HG03432 (cell line): ENCODE data around the gene NXPH4.

Experiments
- ATAC-seq: cut with Tn5 transposase; IDR thresholded peaks from one replicate; pipeline ENCODE4 v1.9.1; 2021; ENCODE audit warnings: mild to moderate bottlenecking, moderate library complexity; ENCODE audit not compliant: unreplicated experiment

The NXPH4 gene

DNA sequence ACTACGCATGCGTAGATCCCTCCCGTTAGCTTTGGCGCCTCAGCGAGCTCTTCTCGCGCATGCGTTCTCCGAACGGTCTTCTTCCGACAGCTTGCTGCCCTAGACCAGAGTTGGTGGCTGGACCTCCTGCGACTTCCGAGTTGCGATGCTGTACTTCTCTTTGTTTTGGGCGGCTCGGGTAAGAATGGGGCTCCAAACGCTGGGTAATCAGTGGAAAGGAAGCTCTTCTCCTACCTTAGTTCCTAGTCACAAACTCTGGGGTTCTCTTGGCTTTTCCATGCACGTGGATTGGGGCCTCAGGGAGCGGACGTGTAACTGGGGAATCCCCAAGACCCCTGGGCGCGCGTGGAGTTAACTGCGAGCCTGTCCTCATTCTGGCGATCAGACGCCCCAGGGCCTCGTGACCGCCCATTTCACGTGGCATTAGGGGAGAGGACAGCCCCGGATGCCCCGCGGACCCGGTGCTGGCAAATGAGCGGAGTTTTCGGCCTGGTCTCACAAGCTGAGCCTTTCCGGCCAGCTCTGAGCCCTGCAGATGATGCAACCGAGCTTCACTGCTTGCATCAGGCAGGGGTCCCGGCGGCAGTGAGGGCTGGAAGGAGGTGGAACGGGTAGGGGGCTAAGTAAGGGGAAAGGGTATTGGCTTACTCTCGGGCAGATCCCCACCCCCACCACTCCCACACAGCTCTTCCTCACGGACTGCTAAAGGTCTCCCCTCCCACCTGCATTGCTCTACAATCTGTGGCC, 13.2 kb downstream of the NXPH4 start, which contains the start of gene SHMT2:
SHMT2 (plus strand) TSS at position 78 of the 747 bp plus-strand sequence; CDS start at position 146, 68 bp downstream.
- peak; percentile 63 for ATAC-seq

DNA sequence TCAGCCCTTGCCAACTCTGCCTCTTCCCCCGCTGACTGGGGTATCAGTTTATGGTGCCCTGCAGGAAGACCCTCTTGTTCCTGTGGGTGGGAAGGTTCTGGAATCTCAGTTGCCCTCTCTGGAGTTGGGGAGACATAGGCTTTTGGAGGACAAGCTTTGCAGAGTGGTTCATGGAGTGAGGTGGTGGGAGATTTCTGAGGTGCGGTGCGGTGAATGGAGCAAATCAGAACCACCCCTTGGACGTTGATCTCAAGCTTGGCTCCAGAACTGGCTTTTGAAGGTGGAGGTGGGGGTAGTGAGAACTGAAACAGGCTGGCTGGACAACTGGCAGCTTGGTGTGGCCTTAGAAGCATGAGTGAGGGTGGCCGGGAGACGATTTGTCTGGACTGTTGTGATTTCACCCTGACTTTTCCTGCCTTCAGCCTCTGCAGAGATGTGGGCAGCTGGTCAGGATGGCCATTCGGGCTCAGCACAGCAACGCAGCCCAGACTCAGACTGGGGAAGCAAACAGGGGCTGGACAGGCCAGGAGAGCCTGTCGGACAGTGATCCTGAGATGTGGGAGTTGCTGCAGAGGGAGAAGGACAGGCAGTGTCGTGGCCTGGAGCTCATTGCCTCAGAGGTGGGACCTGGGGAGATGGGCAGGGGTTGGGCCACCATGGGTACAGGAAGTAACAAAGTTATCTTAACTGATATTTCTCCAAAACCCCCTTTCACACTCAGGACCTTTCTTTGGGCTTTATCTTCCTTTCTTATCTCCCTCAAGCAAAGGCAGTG, 14.0 kb downstream of the NXPH4 start:
- no peak for ATAC-seq

DNA sequence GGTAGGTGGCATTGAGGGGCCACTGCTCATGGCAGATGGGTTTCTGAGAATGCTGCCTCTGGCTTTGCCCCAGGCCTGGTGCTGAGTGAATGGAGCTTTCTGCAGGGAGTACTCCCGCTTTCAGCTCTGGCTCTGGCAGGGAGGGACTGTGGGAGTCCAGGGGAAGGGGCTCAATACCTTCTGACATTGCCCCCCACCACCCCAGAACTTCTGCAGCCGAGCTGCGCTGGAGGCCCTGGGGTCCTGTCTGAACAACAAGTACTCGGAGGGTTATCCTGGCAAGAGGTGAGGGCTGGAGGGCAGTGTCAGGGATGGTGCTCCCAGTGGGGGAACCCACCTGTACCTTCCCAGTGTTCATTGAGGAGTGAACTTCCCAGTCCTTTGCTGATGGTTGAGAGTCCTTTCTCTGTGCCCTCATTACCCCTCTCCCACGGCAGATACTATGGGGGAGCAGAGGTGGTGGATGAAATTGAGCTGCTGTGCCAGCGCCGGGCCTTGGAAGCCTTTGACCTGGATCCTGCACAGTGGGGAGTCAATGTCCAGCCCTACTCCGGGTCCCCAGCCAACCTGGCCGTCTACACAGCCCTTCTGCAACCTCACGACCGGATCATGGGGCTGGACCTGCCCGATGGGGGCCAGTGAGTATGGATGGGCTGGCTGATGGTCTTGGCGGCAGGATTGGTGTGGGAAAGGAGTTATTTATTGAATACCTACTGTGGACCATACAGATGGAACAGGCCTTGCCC, 14.9 kb downstream of the NXPH4 start:
- no peak for ATAC-seq

DNA sequence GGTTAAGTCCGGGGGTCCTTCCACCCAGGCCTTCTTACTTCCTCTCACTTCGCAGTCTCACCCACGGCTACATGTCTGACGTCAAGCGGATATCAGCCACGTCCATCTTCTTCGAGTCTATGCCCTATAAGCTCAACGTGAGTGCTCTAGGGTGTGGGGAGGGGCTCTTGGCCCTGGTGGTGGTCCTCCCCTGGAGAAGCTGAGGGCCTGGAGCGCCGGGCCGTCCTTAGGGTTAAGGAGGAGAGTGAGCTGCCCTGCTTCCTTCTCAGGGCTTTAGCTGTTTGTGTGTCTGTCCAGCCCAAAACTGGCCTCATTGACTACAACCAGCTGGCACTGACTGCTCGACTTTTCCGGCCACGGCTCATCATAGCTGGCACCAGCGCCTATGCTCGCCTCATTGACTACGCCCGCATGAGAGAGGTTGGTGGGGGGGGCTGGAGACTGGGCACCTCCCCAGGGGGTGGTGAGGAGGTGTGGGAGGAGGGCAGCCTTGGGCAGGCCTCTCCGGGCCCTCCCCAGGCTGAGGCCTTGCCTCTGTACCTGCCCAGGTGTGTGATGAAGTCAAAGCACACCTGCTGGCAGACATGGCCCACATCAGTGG, 15.7 kb downstream of the NXPH4 start:
- no peak for ATAC-seq

DNA sequence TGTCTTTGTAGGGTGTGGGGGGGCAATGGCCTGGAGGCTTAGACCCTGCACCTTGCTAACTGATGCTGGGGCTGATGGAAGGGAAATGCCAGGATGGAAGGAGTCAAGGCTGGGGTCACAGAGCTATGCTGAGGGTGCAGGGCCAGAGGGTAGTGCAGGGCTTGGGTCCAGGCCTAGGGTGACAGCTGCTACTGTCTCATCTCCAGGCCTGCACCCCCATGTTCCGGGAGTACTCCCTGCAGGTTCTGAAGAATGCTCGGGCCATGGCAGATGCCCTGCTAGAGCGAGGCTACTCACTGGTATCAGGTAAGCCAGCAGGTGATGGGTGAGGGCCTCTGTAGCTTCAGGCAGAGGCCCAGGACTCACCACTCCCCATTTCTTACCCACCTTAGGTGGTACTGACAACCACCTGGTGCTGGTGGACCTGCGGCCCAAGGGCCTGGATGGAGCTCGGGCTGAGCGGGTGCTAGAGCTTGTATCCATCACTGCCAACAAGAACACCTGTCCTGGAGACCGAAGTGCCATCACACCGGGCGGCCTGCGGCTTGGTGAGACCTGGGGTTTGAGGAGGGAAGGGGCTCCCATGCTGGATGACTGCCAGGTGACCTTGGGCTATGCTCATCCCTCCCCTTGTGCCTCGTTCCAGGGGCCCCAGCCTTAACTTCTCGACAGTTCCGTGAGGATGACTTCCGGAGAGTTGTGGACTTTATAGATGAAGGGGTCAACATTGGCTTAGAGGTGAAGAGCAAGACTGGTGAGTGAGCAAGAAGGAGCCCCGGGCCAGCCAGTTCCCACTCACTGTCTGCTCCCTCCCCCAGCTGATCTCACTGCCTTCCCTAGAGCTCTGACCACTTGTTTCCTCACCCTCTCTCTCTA, 17.0 kb downstream of the NXPH4 start:
- no peak for ATAC-seq

DNA sequence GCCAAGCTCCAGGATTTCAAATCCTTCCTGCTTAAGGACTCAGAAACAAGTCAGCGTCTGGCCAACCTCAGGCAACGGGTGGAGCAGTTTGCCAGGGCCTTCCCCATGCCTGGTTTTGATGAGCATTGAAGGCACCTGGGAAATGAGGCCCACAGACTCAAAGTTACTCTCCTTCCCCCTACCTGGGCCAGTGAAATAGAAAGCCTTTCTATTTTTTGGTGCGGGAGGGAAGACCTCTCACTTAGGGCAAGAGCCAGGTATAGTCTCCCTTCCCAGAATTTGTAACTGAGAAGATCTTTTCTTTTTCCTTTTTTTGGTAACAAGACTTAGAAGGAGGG, 17.6 kb downstream of the NXPH4 start:
- no peak for ATAC-seq

DNA sequence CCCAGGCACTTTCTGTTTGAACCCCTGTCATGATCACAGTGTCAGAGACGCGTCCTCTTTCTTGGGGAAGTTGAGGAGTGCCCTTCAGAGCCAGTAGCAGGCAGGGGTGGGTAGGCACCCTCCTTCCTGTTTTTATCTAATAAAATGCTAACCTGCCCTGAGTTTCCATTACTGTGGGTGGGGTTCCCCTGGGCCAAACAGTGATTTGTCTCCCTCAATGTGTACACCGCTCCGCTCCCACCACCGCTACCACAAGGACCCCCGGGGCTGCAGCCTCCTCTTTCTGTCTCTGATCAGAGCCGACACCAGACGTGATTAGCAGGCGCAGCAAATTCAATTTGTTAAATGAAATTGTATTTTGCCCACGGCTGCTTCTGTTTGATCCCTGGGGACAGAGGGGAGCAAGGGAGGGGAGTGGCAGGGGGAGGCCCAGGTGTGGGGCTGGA, 18.0 kb downstream of the NXPH4 start:
- no peak for ATAC-seq

DNA sequence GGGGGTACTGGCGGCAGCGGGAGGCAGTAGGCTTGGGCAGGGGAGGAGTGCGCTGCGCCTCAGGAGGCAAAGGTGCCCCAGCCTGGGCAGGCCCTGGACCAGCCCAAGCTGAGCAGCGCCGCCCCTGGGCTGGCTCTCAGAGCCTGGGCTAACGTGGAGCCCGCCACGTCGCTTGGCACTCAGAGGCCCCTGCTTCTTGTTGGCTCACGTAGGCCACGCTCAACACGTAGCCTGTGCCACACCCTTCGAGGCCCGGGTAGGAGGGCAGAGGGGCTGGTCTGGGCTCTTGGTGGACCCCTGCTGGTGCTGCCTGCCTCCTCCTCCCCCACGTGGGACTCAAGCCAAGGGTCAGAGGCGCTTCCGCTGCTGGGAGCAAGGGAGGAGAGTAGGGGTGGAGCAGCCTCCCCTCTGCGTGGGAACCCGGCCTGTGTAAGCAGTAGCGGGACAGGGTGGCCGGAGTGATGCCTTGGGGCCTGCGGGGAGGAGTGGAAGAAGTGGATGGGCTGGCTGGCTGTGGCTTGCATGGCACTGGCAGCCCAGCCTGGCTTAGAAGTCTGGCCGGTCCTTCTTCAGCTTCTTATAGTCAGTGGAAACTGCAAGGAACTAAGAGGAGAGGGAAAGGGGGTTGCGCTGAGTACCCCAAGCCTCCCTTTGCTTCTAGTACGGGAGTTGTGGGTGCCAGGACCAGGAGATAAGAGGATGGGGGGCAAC, 18.6 kb downstream of the NXPH4 start:
- no peak for ATAC-seq

DNA sequence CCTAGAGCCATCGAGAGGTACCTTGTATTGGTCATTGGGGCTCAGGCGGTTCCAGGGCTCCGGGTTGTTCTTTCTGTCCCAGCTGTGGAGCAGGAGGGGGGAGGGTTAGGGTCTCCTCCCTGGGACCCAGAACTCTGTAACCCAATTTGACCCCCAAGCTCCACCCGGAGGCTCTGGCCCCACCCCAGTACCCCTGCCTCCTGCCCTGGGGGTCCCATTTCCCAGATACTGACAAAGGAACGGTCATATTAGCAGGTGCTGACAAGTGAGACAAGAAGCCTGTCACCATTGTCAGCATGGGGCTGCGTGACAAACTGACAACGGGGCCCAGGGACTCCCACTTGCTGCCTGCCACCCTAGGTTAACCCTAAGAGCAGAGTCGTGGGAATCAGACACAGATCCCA, 19.1 kb downstream of the NXPH4 start:
- no peak for ATAC-seq

DNA sequence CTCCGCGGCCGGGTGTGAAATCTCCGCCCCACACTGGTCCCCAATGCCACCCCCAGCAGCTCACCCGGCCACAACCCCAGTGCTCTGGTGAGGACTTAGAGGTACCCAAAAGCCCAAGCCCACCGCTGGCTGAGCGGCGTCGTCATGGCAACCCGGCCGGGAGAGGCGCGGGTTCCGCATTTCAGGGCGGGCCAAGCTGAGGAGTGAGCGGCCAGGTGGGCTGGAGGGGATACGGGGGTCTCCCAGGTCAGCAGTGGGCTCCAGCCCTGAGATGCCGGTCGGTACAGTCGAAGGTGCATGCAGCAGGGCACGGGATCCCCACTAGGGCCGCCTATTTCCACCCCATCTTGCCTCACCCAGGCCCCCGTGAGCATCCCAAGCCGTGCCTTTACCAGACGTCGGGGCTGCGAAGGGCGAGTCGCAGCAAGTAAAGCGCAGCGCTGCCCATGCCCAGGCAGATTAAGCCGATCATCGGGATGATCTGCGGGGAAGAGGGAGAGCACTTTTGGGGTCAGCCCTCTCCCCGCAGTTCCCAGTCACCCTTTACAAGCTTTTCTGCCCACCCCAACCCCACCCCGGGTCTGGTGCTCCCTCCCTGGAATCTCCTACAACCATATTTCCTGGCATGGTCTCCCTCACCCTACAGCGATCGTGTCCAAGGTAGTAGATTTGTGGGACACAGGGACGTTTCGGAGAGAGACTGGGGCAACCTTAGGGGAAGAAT, 19.8 kb downstream of the NXPH4 start:
- ATAC-seq = no peak

DNA sequence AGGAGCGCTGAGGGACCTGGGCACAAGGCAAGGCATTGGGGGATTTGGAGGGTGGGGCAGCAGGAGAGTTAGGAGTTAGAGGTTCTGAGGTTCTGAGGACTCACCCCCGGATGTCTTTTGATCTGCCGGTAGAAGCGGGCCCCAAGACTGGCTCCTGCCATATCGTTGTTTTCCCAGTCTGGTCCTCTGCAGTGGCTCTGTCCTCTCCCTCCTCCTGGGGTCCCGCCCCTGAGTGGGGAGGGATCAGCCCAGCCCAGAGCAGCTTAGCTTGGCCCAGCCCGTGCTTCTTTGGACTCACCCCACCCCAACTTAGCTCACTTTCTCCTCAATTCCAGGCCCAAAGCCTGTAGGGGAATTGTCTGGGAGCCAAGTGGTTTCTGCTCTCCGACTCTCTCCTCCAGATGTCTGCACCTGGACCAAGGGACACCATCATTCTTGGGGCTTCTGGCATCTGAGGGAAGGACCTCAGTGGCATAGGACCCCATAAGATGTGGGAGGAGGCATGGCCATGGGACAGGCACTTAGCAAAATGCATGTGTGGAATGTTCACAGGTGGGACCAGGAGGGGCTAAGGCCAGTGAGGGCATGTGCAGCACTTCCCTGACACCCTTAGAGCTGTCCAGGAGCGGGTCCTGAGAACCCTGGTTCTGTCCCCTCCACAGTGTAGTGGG, 20.5 kb downstream of the NXPH4 start:
- no peak for ATAC-seq

DNA sequence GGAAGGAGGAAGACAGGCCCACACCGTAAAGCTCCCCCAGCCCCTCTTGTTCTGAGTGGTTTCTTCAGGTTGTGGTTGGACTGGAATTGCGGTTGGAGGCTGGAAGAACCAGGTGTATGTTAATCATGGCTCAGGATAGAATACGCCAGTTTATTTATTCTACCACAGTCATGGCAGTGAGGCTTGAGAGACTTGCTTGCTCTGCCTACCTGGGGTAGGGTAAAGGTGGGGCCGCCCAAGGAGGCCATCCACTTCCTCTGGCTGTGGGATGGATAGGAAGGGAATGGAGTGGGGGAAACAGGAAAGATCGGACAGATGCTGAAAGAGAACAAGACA, 21.0 kb downstream of the NXPH4 start:
- ATAC-seq = no peak

DNA sequence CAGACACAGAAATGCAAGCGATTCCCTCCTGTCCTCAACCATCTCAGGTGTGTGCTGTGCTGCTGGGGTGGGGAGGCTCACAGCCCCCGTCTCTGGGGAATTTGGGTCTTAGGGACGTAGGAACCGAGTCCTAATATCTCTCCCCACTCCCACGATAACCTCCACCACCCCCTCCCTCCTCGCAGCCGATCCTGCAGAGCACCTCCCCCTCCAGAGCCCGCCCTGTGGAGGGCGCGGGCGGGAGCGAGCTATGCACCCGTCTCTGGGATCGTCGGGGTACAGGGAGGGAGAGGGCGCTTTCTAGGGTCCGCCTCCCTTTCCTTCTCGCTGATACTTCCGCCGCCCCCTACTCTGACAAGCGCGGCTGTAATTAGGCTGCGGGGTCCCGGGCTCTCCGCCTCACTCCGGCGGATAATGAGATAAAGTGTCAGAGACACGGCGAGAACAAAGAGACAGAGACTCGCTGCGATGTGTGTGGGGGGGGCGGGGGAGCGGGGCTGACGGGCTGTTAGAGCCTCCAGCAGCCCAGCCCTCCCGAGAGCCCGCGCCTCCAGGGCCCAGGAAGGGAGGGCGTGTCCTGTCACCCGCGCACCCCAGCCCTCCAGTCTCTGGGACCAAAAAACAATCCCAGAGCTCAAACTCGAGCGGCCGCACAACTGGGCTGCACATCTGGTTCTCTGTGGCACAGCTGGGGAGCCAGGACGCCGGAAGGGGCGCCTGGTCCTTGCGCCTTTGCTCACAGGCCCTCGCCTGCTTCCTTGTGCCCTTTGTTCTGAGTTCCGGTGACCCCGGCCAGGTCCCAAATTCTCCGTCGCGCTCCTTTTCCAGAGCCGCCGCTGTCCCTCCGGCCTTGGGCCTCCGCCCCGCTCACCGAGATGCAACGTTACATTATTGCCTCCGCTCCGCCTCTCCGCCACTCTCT, 21.6 kb downstream of the NXPH4 start:
- ATAC-seq = no peak

DNA sequence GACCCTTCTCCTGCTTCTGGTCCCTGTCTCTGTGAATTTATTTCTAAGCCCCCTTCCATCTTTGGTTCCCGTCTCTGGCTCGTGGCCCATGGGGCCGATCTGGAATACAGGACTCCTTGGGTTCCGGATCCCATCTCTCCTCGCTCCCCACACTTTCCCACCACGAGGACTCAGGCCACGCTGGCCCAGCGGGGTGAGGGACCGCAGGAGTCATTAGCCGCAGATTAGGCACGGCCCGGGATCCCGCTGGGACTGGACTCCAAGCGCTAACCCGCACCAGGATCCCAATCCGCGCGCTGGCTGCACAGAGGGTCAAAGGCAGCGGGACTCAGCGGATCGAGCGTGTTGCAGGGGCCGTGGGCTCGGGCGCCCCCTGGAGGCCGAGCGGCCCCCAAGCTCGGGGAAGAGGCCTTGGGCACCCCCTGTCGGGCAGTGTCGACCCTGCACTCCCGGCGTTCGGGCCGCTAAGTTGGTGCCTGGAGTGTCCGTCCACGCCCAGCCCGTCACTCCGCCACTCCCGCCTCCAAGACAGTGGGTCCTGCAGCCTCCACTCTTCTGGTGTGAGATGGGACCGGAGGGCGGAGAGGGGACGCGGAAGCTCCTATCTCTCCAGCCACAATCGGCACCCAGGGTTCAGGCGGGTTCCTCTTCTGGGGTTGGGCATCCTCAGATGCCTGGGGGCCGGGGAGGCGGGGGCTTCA, 22.4 kb downstream of the NXPH4 start:
- peak; percentile 55 for ATAC-seq

DNA sequence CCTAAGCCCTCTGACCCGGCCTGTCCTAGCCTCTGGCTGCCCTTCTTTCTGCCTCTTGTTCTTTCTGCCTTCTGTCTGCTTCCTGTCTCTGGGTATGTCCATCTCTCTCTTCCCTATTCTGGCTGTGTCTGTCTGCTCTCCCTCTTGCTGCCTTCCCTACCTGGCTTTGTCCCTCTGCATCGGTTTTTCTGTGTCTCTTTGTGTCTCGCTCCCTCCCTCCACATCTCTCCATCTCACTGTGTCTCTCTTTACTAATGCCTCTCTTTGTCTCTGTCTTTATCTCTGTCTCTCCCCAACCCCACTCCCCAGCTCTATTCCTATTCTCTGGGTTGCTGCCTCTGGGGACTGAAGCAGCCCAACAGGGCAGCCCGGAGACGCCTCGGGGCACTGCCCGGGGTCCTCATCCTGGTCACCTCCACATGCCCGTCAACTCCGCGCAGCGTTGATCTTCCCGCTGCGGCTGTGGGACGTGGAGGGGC, 23.0 kb downstream of the NXPH4 start:
- ATAC-seq = no peak

DNA sequence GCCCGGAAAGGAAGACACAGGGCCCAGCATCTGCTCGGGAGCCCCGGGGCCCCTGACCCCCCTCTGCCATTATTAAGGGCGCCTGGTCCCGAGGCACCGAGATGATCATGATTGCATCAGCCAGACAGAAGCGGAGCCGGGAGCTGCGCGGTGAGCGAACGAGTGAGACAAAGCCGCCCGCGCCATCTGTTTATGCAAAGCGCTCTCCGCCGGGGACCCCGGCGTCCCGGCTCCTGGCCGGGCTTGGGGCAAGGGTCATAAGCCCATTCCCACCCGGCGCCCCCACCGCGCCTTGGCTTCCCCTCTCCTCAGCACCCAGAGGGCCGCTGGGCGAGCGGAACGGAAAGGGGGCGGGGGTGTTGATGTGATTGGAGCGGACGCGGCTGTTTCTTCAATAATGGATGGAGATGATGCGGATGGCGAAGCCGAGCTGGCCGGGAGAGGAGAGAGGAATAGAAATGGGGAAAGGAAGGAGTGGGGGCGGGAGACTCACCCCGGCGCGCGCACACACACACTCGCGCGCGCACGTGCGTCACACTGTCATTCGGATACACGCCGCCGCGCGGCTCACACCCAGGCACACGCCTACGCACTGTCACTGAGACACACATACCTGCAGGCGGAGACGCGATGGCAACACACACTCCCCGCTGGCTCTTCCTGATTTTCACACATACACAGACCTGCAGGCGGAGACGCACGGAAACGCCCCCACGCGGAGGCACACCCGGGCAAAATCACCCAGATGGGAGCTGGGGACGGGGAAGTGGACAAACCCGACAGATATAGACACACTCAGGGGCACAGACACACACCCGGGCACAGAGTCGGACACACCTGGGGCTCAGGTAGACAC, 23.7 kb downstream of the NXPH4 start:
- peak; percentile 17 for ATAC-seq
